Activated CD8-positive, alpha-beta memory T cell treated with anti-CD3 and anti-CD28 coated beads, Interleukin-2, amount 50 U/mL, for 24 hours (primary cell): Measurements from ENCODE around the gene PPP1R14D.

Source experiments
- DNase-seq: peaks from one replicate; pipeline ENCODE4 v3.0.0-alpha.2; 2020; ENCODE audit errors: extremely low read depth

PPP1R14D gene

GRCh38 chr15:40852529-40852928 is 24.0 kb upstream of the PPP1R14D start:
- no peak for DNase-seq

- no peak for DNase-seq
Measured at GRCh38 chr15:40850576-40851112, 22.1 kb upstream of the PPP1R14D start.

GRCh38 chr15:40847223-40847961 is 18.9 kb upstream of the PPP1R14D start:
- no peak for DNase-seq

DNA sequence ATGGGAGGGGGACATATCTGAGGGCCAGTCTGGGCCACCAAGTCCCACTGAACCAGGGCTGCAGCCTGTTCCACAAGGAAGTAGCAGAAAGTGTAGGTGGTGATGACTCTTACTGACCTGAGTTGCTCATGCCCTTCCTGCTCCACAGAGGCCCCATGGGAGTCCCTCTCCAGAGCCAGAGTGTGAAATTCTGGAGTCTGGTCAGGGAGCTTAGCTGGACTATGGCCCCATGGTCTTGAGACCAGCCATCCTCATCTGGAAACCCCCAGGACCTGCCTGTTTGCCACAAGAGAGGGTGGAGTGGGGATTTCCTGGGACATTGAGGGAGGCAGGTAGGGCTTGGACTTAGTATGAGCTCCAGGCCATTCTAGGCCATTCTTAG is 18.3 kb upstream of the PPP1R14D start:
- DNase-seq = no peak

DNA sequence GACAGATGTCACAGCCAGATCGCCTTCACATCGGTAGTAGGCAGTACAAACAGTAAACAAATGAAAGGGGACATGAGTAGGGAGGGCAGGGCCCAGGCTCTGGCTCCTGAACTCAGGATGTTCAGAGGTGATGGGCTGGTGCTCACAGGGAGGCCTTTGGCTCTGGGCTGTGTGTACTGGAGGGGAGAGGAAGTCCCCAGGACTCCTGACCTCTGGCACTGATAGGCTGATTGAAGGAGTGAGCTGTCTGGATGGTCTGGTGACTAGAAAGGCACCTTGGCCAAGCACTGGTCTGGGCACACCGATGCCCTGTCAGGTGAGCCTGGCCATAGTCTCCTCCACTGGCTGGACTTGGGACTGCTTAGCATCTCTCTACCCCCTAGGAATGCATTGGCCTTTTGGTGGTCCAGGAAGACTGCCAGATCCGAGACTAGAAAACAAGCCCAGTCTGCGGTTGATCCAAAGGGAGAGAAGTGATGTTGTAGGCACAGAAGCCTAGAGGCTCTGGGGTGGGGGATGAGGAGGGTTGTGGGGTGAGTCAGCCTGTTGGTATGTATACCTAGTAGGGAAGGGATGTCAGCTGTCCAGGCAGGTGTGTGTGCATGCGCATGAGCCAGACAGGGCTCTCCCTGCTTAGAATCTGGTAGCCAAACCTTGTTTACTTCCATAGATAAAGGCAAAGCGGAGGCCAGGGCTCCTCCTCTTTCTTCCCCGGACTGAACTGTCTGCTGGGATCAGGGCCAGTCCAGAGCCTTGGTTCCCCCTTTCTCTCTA is 17.2 kb upstream of the PPP1R14D start:
- no peak for DNase-seq

DNA sequence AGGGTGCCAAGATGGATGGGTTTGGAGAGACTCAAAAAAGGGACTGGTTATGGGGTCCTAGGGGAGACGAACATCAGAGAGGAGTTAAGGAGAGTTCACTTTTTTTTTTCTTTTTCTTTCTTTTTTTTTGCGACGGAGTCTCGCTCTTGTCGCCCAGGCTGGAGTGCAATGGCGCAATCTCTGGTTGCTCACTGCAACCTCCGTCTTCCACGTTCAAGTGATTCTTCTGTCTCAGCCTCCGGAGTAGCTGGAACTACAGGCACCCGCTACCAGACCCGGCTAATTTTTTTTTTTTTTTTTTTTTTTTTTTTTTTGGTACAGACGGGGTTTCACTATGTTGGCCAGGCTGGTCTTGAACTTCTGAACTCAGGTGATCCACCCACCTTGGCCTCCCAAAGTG is 16.5 kb upstream of the PPP1R14D start:
- no peak for DNase-seq

- no peak for DNase-seq
Measured at GRCh38 chr15:40844696-40845030, 16.2 kb upstream of the PPP1R14D start.

- peak; percentile 30 for DNase-seq
Measured at GRCh38 chr15:40843885-40844695, 15.6 kb upstream of the PPP1R14D start, which contains the start of gene SPINT1. TSS of gene SPINT1 (plus strand) at chr15:40844048. CDS start at chr15:40844555, 507 bp downstream.

GRCh38 chr15:40843261-40843884 is 14.9 kb upstream of the PPP1R14D start:
- DNase-seq = no peak

- no peak for DNase-seq
Measured at GRCh38 chr15:40841741-40842140, 13.2 kb upstream of the PPP1R14D start.

DNA sequence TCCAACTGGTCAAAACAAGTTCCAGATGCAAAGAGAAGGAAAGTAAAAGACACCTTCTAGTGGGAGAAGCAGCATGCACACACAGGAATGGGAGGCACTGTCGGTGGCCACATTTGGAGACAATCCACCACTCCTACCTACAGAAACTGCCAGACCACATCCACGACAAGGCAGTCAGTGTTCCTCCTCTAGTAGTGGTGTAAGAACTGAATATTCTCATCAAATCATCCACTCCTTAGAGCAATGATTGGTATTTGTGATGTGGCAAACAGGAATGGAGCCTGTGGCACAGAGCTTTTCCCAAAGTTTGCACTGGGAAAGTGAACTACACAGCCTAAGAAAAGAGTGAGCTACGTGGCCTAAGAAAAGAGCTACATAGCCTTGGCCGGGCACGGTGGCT is 10.2 kb upstream of the PPP1R14D start:
- DNase-seq = no peak

- no peak for DNase-seq
Measured at GRCh38 chr15:40836020-40836419, 7.5 kb upstream of the PPP1R14D start.

- no peak for DNase-seq
Measured at GRCh38 chr15:40832903-40833302, 4.4 kb upstream of the PPP1R14D start.

- no peak for DNase-seq
Measured at GRCh38 chr15:40831861-40832260, 3.4 kb upstream of the PPP1R14D start.

DNA sequence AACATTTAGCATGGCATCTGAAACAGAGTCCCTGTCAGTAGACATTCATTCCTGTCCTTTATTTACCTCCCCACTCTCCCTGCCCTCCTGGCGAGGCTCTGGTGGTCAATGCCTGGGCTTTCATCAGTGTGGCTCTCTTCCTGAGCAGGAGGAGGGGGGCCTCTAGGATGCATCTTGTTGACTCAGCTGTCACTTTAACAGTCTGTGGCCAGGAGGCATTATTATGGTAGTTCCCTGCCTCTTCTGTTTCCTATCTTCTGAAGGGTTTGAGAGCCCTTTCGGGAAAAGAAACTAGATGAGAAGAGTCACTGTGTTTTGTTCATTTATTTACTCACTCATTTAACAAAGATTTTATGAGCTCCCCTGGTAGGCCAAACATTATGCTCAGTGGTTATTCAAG is 2.4 kb upstream of the PPP1R14D start:
- DNase-seq = no peak

GRCh38 chr15:40829115-40829514 is 607 bp upstream of the PPP1R14D start:
- DNase-seq = no peak

- no peak for DNase-seq
Measured at GRCh38 chr15:40826423-40827075, 2.0 kb downstream of the PPP1R14D start.

- no peak for DNase-seq
Measured at GRCh38 chr15:40825661-40826422, 2.7 kb downstream of the PPP1R14D start.

DNA sequence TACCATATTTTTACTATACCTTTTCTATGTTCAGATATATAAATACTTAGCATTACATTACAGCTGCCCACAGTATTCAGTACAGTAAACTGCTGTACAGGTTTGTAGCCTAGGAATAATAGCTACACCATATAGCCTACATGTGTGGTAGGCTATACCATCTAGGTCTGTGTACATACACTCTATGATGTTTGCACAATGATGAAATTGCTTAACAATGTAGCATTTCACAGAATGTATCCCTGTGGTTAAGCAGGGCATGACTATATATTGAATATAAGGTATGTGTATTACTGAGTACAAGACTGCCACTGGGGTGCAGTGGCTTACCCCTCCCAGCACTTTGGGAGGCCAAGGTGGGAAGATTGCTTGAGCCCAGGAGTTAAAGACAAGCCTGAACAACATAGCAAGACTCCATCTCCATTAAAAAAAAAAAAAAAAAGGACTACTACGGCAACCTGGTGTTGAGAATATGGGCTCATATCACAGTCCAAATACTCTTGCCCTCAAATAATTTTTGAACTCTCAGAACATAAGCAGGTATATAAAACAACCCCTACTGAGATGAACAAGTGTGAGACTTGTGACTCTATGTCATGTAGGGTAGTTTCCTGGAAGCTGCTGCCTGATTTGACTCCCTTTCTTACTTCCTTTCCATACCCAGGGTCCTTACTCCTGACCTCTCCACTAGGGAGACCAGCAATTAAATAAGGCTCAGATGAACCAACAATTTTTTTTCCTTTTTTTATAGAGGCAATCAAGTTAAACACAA is 4.8 kb downstream of the PPP1R14D start:
- no peak for DNase-seq

DNA sequence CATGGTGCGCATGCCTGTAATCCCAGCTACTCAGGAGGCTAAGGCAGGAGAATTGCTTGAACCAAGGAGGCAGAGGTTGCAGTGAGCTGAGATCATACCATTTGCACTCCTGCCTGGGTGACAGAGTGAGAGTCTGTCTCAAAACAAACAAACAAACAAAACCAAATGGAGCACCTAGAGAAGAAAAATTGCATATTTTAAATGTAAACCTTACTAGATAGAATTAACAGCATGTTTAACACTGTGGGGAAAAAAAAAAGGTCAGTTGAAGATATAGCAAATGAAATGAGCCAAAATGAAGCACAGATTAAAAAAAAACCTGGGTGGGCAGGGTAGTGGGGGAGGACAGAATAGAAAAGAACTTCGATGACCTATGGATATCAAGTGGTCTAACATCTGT is 7.3 kb downstream of the PPP1R14D start:
- DNase-seq = no peak
